Measurements from ENCODE around the gene CDK2.
"Not testable (repeated sequence)": the region's sequence is repeated elsewhere in the genome, so short reads cannot be mapped to it uniquely, and the experiment has no call there.

CDK2 gene

DNA sequence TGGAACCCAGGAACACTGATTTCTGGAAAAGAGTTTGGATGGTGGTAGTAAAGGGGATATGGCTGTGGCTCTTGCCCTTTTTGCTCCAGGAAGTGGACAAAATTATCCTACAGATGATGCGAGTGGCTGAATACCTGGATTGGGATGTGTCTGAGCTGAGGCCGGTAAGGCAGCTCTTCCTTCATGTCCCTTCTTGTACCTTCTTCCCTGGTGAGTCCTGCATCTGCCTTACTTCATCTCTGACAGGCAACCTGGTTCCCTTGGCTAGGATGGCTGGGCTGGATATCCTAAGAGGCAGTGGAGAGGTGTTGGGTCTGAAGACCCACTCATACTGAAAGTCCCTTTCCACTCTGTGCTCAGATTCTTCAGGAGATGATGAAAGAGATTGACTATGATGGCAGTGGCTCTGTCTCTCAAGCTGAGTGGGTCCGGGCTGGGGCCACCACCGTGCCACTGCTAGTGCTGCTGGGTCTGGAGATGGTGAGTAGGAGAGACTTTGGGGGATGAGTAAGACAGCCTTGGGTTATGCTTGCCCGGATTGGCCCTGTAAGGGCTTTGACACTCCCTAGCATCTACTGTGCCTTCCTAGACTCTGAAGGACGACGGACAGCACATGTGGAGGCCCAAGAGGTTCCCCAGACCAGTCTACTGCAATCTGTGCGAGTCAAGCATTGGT is 27.7 kb upstream of the CDK2 start:
- DNase-seq (ENCODE audit: low spot score), result no peak

DNA sequence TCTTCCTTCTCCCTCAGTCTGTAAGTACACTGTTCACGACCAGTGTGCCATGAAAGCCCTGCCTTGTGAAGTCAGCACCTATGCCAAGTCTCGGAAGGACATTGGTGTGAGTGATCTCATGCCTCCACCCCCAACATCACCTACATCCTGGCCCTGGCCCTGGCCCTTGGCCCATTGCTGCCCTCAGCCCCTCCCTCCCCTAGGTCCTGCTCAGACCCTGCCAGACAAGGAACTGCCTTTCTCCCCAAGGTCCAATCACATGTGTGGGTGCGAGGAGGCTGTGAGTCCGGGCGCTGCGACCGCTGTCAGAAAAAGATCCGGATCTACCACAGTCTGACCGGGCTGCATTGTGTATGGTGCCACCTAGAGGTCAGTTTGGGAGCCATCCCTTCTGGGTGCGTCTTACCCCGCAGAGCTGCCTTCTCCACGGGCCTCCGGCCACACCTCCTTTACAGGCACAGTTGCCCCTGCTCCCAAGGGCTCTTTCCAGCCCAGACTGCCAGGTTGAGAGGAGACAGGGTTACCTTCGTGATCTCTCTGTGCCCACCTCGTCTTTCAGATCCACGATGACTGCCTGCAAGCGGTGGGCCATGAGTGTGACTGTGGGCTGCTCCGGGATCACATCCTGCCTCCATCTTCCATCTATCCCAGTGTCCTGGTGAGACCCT is 26.4 kb upstream of the CDK2 start:
- peak; percentile 88 for DNase-seq (ENCODE audit: low spot score)

DNA sequence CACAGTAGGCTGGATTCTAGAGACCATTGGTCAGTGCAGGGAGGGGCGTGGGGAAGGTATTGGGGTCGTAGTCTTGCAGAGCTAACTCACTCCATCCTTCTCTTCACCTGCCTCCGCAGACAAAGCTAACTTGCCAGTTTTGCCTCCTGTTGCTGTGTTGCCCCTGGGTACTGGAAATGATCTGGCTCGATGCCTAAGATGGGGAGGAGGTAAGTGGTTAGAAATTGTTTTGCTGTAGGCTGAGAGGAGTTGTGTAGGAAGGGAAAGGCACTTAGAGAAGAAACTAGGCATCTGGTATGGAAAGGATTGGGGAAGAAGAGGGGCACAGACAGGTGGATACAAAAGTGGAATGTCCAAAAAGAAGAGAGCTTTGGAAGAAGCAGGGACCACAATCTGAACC is 24.6 kb upstream of the CDK2 start:
- DNase-seq (ENCODE audit: low spot score), result no peak

DNA sequence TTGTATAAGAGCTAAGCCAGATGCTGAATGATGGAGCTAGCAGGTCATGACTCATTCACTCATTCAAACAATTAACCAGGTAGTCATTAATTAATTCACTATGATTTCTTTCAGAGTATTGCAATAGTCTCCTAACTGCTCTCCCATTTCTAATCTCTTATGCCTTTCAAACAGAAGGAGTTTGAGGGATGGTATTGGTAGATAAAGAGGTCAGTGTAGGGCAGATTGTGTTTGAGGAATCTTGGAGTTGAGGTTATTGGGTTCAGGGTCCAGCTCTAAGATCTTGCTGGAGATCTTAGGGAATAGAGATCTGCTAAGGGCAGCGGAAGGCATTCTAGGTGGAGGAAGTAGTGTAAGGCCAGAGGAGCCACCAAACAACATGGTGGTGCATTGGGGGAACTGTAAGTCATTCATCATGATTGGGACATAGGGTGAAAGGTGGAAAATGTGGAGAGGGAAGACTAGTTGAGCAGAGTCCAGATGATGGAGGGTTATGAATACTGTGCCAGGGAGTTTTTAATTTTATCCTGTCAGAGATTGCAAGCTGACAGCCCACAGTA is 24.0 kb upstream of the CDK2 start:
- DNase-seq (ENCODE audit: low spot score), result no peak

DNA sequence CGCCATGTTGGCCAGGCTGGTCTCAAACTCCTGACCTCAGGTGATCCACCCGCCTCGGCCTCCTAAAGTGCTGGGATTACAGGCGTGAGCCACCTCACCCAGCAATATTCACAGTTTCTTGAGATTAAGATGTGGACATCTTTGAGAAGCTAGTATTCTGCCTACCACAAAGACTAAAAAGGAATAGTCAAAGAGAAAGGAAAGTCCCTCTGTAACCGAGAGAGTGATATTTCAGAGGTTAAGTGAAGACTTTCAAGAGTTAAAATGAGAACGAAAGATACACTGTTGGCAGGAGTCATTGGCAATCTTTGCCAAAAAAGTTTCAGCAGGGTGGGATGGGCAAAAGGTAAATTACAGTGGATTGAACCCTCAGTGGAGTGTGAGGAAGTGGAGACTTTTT is 20.1 kb upstream of the CDK2 start:
- DNase-seq (ENCODE audit: low spot score), result no peak

DNA sequence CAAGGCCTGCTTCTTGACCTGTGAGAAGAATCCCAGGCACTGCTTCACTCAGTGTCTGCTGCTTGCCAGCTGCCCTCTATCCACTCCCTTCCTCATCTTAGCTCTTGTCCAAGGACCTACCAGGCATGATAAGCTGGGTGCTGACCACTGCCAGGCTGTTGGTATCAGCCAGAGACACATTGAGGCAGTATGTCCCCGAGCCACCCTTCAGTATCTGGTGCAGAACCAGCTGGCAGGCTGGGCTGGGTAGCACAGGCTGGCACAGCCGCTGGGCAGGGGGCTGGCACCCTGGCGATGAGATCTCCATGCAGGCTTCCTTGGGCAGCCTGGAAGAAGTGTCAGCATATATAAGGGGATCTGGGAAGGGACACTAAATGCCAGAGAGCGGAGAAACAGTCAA is 11.3 kb upstream of the CDK2 start:
- no peak for DNase-seq (ENCODE audit: low spot score)

DNA sequence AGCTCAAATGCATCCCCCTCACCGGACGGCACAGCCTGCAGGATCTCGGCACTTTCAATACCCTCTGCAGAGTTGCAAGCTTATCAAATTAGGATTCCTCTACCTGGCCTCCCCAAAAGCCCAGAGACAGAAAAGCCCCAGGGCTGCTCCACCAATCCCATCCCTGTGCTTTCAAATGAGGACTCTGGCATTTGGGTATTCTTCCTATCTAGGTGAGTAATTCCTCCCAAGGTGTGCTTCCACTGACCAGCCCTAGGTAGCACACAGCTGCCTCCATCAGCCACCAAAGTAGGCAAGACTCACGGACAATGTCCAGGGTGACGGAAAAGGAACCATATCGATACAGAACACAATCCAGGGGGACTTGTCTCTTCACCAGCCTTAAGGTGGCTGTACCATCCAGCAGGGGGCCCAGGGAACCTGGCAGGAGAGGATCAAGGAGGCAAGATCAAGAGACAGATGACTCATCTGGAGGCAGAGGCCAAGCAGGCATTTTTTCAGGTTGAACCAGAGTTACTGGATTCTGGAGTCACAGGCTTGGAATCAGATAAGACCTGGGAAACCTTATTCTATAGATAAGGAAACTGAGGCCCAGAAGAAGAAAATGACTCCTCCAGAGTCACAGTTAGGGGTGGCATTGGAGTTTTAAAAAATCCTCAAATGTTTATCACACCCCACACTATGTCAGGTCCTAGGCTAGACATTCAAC is 10.7 kb upstream of the CDK2 start:
- DNase-seq (ENCODE audit: low spot score), result peak; percentile 69

DNA sequence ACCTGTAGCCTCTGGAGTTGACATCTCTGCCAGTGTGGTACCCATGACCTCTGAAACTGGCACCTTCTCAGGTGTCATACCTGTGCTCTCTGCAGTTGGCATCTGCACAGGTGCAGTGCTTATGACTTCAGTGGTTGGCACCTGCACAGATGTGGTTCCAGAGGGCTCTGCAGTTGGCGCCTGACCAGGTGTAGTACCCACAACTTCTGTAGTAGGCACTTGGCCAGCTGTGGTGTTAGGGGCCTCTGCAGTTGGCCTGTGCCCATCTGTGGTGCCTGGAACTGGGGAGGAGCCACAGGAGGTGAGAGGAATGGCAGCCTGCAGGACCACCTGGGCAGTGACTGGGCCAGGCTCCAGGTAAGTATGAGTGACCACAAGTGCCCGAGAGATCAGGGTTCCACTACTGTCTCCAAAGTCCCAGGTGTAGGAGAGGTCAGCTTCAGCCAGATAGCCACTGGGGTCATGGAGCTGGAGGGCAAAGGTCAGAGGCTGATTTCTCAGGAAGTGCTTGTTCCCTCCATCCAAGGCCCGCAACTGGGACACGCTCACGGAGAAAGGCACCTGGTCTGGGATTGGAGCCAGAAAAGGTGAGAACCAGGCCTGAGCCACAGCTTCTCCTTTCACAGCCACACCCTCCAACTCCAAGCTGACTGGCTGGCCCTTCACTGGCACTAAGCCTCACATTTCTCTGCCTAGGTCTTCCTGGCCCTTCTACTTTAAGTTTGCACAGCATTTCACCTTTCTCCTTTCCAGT is 9.3 kb upstream of the CDK2 start:
- DNase-seq (ENCODE audit: low spot score), result no peak

DNA sequence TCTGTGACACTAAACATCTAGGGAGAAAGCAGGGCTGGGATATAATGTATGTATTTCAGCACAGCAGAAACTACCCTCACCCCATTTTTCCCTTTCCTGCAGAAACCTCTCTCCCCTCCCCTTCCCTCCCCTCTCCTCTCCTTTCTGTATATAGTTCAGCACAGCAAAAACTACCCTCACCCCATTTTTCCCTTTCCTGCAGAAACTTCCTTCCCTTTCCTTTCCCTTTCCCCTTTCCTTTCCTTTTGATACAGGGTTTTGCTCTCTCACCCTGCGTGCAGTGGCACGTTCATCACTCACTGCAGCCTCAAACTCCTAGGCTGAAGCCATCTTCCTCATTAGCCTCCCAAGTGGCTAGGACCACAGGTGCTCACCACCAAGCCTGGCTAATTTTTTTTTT is 2.9 kb upstream of the CDK2 start:
- DNase-seq (ENCODE audit: low spot score), result no peak

DNA sequence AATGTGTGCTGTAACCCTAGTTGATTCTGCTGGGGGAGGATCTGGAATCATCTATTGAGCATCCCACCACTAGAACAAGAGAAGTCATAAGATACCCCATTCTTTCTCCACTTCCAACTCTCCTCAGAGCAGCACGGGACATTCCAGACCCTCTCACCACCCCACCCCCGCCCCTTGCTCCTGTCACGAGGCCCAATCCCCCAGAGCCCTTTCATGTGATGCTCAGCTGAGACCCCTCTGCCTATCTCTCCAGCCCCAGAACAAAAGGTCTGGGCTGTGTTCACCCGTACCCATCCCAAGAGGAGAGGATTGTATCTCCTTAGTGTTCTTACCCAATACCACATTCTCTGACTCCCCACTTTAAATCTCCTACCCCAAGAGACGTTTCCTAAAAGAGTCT is 1.4 kb upstream of the CDK2 start:
- no peak for DNase-seq (ENCODE audit: low spot score)

DNA sequence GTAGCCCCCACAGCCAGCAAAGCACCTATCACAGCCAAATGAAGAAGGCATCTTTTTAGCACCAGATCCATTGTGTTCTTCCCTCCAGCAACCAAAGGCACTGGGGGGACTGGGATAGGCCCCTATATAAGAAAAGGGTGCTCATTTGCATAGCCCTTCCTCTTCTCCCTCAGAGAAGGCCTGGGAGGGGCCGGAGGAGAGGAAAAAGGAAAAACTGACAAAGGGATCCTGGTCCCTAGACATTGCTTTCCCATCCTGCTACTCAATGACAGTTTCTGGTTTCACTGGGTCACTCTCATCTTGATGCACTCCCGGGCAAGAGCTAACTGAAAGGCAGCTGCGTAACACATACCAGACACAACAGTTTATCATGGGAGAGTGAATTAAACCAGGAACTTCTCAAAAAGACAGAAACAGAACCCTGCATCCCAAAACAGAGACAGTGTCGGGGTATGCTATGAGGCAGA is 656 bp upstream of the CDK2 start, which contains the start of gene PMEL:
Gene PMEL (minus strand): TSS at position 102 of the 467 bp plus-strand sequence. CDS start 31 bp downstream, at position 71.
- DNase-seq (ENCODE audit: low spot score), result no peak

DNA sequence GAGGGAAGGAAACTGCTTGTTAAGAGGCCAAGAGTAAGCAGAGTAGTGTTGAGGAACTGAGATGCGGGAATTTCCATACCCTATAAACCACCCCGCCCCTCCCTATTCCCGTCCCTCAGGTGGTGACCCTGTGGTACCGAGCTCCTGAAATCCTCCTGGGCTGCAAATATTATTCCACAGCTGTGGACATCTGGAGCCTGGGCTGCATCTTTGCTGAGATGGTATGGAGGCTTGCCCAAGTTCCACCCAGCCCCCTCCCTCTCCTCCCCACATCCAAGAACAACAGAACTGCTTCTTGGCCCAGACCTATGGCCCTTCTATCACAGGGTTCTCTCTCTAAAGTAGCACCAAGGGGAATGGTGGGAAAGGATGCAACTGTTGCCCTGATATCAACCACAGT is 2.7 kb downstream of the CDK2 start:
- DNase-seq (ENCODE audit: low spot score), result no peak

DNA sequence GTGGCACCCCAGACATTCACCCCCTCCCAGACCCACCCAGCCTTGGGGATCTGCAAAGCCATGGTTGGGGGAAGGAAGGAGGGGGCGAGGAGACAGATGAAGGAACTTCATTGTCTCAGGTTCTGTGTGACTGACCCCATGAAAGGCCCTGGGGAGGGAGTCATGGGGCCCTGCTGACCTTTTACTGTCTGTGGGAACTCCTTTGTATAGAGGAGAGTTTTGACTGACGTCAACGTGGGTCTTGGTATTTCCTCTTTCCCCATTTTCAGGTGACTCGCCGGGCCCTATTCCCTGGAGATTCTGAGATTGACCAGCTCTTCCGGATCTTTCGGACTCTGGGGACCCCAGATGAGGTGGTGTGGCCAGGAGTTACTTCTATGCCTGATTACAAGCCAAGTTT is 4.1 kb downstream of the CDK2 start:
- no peak for DNase-seq (ENCODE audit: low spot score)

DNA sequence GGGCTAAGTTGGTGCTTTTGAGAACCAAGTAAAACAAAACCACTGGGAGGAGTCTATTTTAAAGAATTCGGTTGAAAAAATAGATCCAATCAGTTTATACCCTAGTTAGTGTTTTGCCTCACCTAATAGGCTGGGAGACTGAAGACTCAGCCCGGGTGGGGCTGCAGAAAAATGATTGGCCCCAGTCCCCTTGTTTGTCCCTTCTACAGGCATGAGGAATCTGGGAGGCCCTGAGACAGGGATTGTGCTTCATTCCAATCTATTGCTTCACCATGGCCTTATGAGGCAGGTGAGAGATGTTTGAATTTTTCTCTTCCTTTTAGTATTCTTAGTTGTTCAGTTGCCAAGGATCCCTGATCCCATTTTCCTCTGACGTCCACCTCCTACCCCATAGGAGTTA is 5.4 kb downstream of the CDK2 start:
- DNase-seq (ENCODE audit: low spot score), result no peak

DNA sequence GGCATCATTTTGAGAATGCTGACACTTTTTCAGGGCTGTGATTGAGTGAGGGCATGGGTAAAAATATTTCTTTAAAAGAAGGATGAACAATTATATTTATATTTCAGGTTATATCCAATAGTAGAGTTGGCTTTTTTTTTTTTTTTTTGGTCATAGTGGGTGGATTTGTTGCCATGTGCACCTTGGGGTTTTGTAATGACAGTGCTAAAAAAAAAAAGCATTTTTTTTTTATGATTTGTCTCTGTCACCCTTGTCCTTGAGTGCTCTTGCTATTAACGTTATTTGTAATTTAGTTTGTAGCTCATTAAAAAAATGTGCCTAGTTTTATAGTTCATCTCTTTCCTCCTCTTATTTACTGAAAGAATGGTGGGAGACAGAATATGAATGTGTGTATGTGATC is 5.8 kb downstream of the CDK2 start:
- no peak for DNase-seq (ENCODE audit: low spot score)

DNA sequence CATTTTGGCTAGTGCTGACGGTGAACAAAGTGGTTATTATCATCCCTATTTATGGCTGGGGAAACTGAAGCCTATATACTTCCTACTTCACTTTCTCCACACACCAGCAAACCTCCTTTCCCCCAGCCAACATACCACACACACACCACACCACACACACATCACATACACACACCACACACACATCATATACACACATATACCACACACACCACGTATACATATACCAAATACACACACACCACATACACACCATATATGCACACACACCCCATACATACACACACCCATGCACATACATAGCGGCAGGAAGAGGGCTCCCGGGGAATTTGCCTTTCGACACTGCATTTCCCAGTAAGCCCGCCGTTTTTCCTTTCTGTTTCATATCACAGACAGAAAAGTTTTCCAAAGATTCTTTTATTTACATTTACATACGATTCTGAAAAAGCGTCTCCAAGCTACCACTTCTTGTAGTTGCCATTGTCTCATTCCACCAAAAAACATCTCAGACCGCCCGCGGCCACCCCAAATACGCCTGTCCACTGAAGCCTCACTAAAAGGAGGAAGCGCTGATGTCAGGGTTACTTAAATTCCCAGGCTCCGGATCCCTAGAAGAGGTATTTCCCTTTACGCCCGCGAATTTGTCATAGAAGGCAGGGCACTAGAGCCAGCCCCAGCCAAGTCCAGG is 6.4 kb downstream of the CDK2 start:
- no peak for DNase-seq (ENCODE audit: low spot score)

DNA sequence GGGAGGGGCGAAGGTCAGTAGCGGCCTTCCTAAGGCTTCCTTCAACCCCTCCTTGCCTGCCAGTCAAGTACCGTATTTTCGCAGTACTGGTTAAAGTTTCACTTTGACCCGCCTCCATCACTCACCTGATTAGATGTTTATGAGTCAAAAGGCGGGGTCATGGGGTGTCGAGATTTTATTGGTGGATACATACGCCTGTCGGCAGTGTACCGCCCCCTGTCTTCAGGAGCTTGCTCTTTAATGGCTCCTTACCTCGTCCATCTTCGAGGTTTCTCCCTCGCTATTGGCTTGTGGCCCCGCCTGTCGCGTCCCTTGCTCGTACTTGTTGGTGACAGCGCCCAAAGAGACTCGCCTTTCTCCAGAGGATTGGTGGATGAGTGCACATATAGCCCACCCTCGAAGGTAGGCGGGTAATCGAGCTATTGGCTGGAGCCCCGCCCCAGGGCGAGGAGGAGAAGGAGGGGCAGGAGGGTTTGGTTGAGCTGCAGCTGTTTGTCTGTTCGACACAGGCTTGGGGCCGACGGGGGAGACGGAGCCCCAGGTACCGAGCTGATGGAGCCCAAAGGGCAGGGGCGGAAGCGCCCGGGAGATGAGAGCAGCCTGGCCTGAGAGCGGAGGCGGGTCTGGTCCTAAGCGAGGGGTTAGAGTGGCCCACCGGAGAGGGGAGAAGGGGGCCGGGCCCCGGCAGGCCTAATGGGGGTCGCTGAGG is 7.1 kb downstream of the CDK2 start, which contains the start of gene RAB5B:
Gene RAB5B (plus strand): TSS at position 480 of the 709 bp plus-strand sequence. CDS start 12,883 bp downstream, outside the sequence.
- peak; percentile 100 for DNase-seq (ENCODE audit: low spot score)

DNA sequence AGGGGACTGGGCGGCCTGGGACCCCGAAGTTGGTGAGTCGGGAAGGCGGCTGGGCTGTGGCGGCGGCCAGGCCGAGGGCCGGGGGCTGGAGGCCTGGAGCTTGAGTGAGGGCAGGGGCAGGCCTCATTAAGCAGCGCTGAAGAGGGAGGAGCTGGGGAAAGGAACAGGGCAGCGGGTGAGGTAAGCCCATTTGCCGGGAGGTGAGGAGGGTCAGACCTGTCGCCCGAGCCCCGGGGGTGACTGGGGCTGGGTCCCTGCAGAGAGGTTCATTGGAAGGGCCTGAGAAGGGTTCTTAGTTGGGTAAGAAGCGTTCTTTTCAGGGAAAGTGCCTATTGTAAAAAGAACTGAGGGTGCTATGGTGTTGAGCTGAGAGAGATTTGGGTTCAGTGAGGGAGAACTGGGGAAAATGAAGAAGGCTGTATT is 7.7 kb downstream of the CDK2 start:
- DNase-seq (ENCODE audit: low spot score), result peak; percentile 67

DNA sequence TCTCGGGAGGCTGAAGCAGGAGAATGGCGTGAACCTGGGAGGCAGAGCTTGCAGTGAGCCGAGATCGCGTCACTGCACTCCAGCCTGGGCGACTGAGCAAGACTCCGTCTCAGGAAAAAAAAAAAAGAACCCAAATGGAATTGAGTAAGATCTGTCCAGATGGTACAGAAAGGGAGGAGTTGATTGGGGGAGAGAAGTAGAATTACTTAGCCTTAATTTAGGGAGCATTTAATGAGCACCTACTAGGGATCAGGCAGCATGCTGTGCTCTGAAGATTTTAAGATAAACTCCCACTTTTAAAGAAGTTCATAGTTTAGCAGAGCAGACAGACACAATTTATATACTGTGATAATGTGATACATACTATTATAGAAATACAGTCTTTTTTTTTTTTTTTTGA is 11.8 kb downstream of the CDK2 start:
- DNase-seq (ENCODE audit: low spot score), result no peak

DNA sequence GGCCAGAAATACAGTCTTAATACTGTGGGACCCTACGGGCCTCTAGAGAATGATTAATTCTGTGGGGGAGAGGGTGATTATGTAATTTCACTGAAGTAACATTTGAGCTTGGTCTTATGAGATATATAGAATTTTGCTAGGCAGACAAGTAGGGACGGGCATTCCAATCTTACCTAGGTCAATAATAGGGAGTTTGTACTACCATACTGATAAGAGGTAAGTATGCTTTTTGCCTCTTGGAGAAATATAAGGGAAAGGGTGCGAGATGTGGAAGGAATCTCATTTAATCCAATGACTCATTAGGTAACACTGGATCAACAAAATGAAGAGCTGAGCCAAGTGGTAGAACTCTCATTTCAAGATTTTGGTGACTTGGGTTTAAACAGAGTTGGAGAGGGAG is 12.4 kb downstream of the CDK2 start:
- no peak for DNase-seq (ENCODE audit: low spot score)

DNA sequence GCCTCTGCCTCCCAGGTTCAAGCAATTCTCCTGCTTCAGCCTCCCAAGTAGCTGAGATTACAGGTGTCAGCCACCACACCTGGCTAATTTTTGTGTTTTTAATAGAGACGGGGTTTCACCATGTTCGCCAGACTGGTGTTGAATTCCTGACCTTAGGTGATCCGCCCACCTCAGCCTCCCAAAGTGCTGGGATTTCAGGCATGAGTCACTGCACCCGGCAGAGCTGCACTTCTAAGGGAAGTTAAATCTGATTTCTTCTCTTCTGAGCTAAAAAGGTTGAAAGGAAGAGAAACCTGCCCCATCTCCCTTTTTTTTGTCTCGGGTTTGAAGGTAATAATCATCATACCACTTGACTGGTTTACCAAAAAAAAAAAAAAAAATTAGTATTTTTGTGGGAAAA is 15.3 kb downstream of the CDK2 start:
- DNase-seq (ENCODE audit: low spot score), result not testable (repeated sequence)

Measured in hematopoietic multipotent progenitor cell treated with erythropoietin and hydrocortisone succinate and interleukin-3 and kit ligand, for 17 days (in vitro differentiated cells).